ENCODE results near the gene ADD1.

DNA sequence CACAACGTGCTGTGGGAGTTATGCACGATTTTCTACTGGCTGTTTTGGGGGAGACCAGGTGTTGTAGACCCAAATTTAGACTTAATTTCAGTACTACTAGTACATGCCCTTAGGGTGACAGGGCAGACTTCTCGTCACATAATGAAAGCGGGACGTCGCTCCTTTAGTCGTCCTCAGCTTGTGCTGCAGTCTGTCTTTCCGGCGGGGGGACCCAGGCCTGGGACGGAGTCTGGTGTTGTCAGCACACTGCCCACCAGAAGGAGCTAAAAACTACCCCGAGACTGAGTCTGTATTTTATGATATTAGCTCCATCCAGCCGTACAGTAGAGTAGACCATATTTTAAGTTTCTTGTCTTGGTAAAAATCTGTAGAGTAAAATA is 84.0 kb downstream of the ADD1 start:
- TF ChIP-seq, protein P1, sequence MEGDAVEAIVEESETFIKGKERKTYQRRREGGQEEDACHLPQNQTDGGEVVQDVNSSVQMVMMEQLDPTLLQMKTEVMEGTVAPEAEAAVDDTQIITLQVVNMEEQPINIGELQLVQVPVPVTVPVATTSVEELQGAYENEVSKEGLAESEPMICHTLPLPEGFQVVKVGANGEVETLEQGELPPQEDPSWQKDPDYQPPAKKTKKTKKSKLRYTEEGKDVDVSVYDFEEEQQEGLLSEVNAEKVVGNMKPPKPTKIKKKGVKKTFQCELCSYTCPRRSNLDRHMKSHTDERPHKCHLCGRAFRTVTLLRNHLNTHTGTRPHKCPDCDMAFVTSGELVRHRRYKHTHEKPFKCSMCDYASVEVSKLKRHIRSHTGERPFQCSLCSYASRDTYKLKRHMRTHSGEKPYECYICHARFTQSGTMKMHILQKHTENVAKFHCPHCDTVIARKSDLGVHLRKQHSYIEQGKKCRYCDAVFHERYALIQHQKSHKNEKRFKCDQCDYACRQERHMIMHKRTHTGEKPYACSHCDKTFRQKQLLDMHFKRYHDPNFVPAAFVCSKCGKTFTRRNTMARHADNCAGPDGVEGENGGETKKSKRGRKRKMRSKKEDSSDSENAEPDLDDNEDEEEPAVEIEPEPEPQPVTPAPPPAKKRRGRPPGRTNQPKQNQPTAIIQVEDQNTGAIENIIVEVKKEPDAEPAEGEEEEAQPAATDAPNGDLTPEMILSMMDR (conservative IDR thresholded peaks at IDR 0.05; ENCODE audit: low read depth, low read length) = no peak
- TF ChIP-seq EZH2 (IDR thresholded peaks at IDR 0.05; ENCODE audit: borderline replicate concordance, low read depth, low read length, poor library complexity, severe bottlenecking) = no peak
